Liver (tissue), 9 donors: ENCODE data around the gene SLITRK2. TPM values are rescaled to one million over a fixed set of nuclear protein-coding genes. Genes with fewer than 3 reads are reported as not detected.

Experiments used
- DNase-seq: peaks from one replicate; pipeline ENCODE4 v3.0.0-alpha.2; 2017; ENCODE audit warnings: low spot score
- H3K27ac ChIP-seq, 2 donors: one replicate each; pipeline ENCODE4 v1.7.0; 2013; ENCODE audit warnings: inconsistent platforms in 2 of 2, low read length in 2 of 2, control low read depth in 1 of 2, low read depth in 1 of 2, mild to moderate bottlenecking in 1 of 2
- H3K27me3 ChIP-seq, 4 donors: one replicate each; pipeline versions ENCODE4 v1.6.1 to v1.7.0; 2013; ENCODE audit warnings: low read length in 3 of 4, inconsistent platforms in 1 of 4, mild to moderate bottlenecking in 1 of 4, moderate library complexity in 1 of 4; ENCODE audit not compliant: control insufficient read depth in 4 of 4, insufficient read depth in 4 of 4
- H3K36me3 ChIP-seq, 4 donors: one replicate each; pipeline versions ENCODE4 v1.6.1 to v1.7.0; 2013; ENCODE audit warnings: low read length in 3 of 4, mild to moderate bottlenecking in 3 of 4, low read depth in 1 of 4, moderate library complexity in 1 of 4; ENCODE audit not compliant: control insufficient read depth in 4 of 4, insufficient read depth in 3 of 4
- H3K4me1 ChIP-seq, 4 donors: one replicate each; pipeline versions ENCODE4 v1.6.1 to v1.7.0; 2013; ENCODE audit warnings: low read length in 3 of 4, mild to moderate bottlenecking in 3 of 4, moderate library complexity in 1 of 4; ENCODE audit not compliant: control insufficient read depth in 4 of 4, insufficient read depth in 4 of 4
- H3K4me3 ChIP-seq, 3 donors: one replicate each; pipeline versions ENCODE4 v1.6.1 to v1.7.0; 2013; ENCODE audit warnings: low read length in 3 of 3, control low read depth in 1 of 3, low read depth in 1 of 3, mild to moderate bottlenecking in 1 of 3
- H3K9ac ChIP-seq, 2 donors: one replicate each; pipeline ENCODE4 v1.7.0; 2013; ENCODE audit warnings: low read length in 2 of 2, mild to moderate bottlenecking in 2 of 2, moderate library complexity in 2 of 2, control low read depth in 1 of 2, low read depth in 1 of 2
- H3K9me3 ChIP-seq, 4 donors: one replicate each; pipeline versions ENCODE4 v1.6.1 to v1.7.0; 2013; ENCODE audit warnings: low read length in 3 of 4; ENCODE audit not compliant: control insufficient read depth in 4 of 4
- EGR1 ChIP-seq, 2 donors: IDR thresholded peaks; 2 replicates each; pipeline ENCODE4 v1.6.1; 2016 to 2018; ENCODE audit warnings: antibody characterized with exemption in 2 of 2, low read depth in 2 of 2
- FOXA1 ChIP-seq: IDR thresholded peaks from 2 replicates; pipeline ENCODE4 v1.6.1; 2016; ENCODE audit warnings: antibody characterized with exemption
- FOXA2 ChIP-seq: IDR thresholded peaks from 2 replicates; pipeline ENCODE4 v1.6.1; 2016; ENCODE audit warnings: antibody characterized with exemption
- GABPA ChIP-seq, 2 donors: IDR thresholded peaks in 1 of 2; conservative IDR thresholded peaks in 1 of 2; 2 replicates each; pipeline ENCODE4 v1.6.1; 2016; ENCODE audit warnings: antibody characterized with exemption in 2 of 2, mild to moderate bottlenecking in 1 of 2, moderate library complexity in 1 of 2
- HNF4A ChIP-seq, 2 donors: conservative IDR thresholded peaks; 2 replicates each; pipeline ENCODE4 v1.6.1; 2016; ENCODE audit warnings: antibody characterized with exemption in 2 of 2, mild to moderate bottlenecking in 2 of 2
- HNF4G ChIP-seq: IDR thresholded peaks from 2 replicates; pipeline ENCODE4 v1.6.1; 2016; ENCODE audit warnings: antibody characterized with exemption
- RAD21 ChIP-seq, 2 donors: IDR thresholded peaks; 2 replicates each; pipeline ENCODE4 v1.6.1; 2016; ENCODE audit warnings: antibody characterized with exemption in 2 of 2, mild to moderate bottlenecking in 2 of 2
- RXRA ChIP-seq, 2 donors: IDR thresholded peaks; 2 replicates each; pipeline ENCODE4 v1.6.1; 2017 to 2018; ENCODE audit warnings: antibody characterized with exemption in 2 of 2, mild to moderate bottlenecking in 1 of 2
- SP1 ChIP-seq: IDR thresholded peaks from 2 replicates; pipeline ENCODE4 v1.6.1; 2018; ENCODE audit warnings: antibody characterized with exemption, mild to moderate bottlenecking
- TAF1 ChIP-seq: conservative IDR thresholded peaks from 2 replicates; pipeline ENCODE4 v1.6.1; 2016; ENCODE audit warnings: antibody characterized with exemption, mild to moderate bottlenecking
- YY1 ChIP-seq: IDR thresholded peaks from 2 replicates; pipeline ENCODE4 v1.6.1; 2016; ENCODE audit warnings: antibody characterized with exemption, mild to moderate bottlenecking
- ZBTB33 ChIP-seq: IDR thresholded peaks from 2 replicates; pipeline ENCODE4 v1.6.1; 2016; ENCODE audit warnings: antibody characterized with exemption
- WGBS: extraction: QIAGEN DNeasy Blood & Tissue Kit; methylation state at CpG from one replicate; pipeline ENCODE4 v1.1.7; 2013; 5-methylcytosine and 5-hydroxymethylcytosine counted together
- polyA plus RNA-seq, 2 donors: library from polyadenylated mRNA; stranded (reverse) in 1 of 2; unstranded in 1 of 2; fragments of 200-250 nt in 1 of 2; fragments of >200 nt in 1 of 2; fragmentation: Nextera tagmentation in 1 of 2; extraction: Ambion mirVana in 1 of 2; gene quantifications; one replicate each; pipeline versions ENCODE4 v1.2.1 to v1.2.3, GENCODE V29; 2013 to 2015
- total RNA-seq, 2 donors: library from RNA; depleted of rRNA; stranded (reverse); fragments of >200 nt; gene quantifications; one replicate each; pipeline ENCODE4 v1.2.3, GENCODE V29; 2014
- TF ChIP-seq, protein P1 (sequence below): fragments of 150-350 bp; IDR thresholded peaks from 2 replicates; pipeline ENCODE4 v1.5.1; 2017; ENCODE audit warnings: improper control_type of control experiment, low read depth, low read length; ENCODE audit not compliant: missing input control
- TF ChIP-seq, protein P2 (sequence below): IDR thresholded peaks from 2 replicates; pipeline ENCODE4 v1.6.1; 2016; ENCODE audit warnings: antibody characterized with exemption
- TF ChIP-seq, protein P3 (sequence below): IDR thresholded peaks from 2 replicates; pipeline ENCODE4 v1.6.1; 2016; ENCODE audit warnings: antibody characterized with exemption, mild to moderate bottlenecking
- TF ChIP-seq, protein P4 (sequence below): IDR thresholded peaks from 2 replicates; pipeline ENCODE4 v1.6.1; 2016; ENCODE audit warnings: antibody characterized with exemption
- donor health status: healthy.
- donor health status: healthy.
- donor health status: healthy.
- donor health status: healthy.
- donor health status: healthy.

SLITRK2 gene
- total and polyA plus RNA-seq, 4 donors: 0.03 to 0.08 TPM; not detected in 2

DNA sequence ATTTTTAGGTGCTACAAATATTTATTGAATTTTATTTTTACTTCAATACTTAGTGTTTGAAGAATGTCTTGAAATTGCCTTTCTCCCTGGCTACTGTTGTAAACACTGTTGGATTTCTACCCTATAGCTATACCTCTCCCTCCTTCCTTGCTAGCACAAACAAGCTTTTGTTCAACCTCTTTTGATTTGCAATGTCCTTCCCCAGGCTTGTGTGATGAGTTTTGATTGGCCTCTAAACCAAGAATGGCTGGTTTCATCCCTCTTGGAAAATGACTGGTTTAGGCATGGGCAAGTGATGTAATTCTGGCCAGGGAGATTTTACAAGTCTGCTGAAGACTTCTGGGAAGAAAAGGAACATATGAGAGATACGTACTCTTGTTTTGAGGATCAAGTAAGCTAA, 25.3 kb upstream of the SLITRK2 start:
- Histone ChIP-seq H3K27me3 (no peaks in the 10 kb centered on the region), H3K36me3 (no peaks in the 10 kb centered on the region), H3K4me3 (no peak overlapping the region), H3K27ac (no peak overlapping the region), H3K9me3 (no peaks in the 10 kb centered on the region), H3K4me1 (no peaks in the 10 kb centered on the region), H3K9ac (no peak overlapping the region)
- DNase-seq: no peak
- TF ChIP-seq RAD21 (IDR thresholded peaks at IDR 0.05) (no peak), SP1 (no peak), TAF1 (no peak), HNF4A (conservative IDR thresholded peaks at IDR 0.05) (no peak), ZBTB33 (no peak), EGR1 (IDR thresholded peaks at IDR 0.05; ENCODE audit: low read depth in 2 of 2) (no peak)
- TF ChIP-seq, protein P1, sequence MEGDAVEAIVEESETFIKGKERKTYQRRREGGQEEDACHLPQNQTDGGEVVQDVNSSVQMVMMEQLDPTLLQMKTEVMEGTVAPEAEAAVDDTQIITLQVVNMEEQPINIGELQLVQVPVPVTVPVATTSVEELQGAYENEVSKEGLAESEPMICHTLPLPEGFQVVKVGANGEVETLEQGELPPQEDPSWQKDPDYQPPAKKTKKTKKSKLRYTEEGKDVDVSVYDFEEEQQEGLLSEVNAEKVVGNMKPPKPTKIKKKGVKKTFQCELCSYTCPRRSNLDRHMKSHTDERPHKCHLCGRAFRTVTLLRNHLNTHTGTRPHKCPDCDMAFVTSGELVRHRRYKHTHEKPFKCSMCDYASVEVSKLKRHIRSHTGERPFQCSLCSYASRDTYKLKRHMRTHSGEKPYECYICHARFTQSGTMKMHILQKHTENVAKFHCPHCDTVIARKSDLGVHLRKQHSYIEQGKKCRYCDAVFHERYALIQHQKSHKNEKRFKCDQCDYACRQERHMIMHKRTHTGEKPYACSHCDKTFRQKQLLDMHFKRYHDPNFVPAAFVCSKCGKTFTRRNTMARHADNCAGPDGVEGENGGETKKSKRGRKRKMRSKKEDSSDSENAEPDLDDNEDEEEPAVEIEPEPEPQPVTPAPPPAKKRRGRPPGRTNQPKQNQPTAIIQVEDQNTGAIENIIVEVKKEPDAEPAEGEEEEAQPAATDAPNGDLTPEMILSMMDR: no peak
- TF ChIP-seq, protein P2, sequence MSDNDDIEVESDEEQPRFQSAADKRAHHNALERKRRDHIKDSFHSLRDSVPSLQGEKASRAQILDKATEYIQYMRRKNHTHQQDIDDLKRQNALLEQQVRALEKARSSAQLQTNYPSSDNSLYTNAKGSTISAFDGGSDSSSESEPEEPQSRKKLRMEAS: no peak
- TF ChIP-seq, protein P3, sequence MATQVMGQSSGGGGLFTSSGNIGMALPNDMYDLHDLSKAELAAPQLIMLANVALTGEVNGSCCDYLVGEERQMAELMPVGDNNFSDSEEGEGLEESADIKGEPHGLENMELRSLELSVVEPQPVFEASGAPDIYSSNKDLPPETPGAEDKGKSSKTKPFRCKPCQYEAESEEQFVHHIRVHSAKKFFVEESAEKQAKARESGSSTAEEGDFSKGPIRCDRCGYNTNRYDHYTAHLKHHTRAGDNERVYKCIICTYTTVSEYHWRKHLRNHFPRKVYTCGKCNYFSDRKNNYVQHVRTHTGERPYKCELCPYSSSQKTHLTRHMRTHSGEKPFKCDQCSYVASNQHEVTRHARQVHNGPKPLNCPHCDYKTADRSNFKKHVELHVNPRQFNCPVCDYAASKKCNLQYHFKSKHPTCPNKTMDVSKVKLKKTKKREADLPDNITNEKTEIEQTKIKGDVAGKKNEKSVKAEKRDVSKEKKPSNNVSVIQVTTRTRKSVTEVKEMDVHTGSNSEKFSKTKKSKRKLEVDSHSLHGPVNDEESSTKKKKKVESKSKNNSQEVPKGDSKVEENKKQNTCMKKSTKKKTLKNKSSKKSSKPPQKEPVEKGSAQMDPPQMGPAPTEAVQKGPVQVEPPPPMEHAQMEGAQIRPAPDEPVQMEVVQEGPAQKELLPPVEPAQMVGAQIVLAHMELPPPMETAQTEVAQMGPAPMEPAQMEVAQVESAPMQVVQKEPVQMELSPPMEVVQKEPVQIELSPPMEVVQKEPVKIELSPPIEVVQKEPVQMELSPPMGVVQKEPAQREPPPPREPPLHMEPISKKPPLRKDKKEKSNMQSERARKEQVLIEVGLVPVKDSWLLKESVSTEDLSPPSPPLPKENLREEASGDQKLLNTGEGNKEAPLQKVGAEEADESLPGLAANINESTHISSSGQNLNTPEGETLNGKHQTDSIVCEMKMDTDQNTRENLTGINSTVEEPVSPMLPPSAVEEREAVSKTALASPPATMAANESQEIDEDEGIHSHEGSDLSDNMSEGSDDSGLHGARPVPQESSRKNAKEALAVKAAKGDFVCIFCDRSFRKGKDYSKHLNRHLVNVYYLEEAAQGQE: no peak
- TF ChIP-seq, protein P4, sequence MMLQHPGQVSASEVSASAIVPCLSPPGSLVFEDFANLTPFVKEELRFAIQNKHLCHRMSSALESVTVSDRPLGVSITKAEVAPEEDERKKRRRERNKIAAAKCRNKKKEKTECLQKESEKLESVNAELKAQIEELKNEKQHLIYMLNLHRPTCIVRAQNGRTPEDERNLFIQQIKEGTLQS: no peak
- 58% methylated on average over 1 of the region's 1 CpG for WGBS

DNA sequence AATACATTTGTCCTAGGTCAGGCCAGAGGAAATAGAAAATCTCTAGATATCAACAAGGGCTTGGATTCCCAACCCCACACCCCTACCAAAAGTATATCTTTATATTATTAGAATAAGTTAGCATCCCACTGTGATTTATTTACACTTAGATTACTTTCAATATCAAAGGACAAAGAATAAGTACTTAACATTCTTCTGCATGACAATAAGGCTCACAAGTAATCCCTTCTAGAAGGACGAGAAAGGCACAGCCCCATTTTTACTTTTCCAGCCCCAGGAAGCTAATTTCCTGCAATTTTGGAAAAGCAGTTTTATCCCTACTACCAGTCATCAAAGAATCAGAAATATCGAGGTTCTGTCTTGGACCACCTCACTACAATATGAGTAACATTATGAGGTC, 14.1 kb upstream of the SLITRK2 start:
- 21% methylated on average over 2 of the region's 2 CpGs for WGBS

More for the DNA sequence above, 14.1 kb upstream of the SLITRK2 start:
- Histone ChIP-seq H3K27ac (no peak overlapping the region), H3K9me3 (no peaks in the 10 kb centered on the region), H3K36me3 (no peaks in the 10 kb centered on the region), H3K4me1 (no peaks in the 10 kb centered on the region), H3K9ac (no peak overlapping the region), H3K4me3 (no peak overlapping the region), H3K27me3 (peaks cover 0 to 2% (median 0%) of the 10 kb centered on the region in 4 donors)
- no peak for DNase-seq
- TF ChIP-seq FOXA1 (no peak), RAD21 (IDR thresholded peaks at IDR 0.05) (no peak), FOXA2 (no peak), EGR1 (IDR thresholded peaks at IDR 0.05; ENCODE audit: low read depth in 2 of 2) (no peak), HNF4G (no peak), GABPA (IDR thresholded peaks at IDR 0.05 in 1 of 2, conservative IDR thresholded peaks at IDR 0.05 in 1 of 2) (no peak), SP1 (no peak), HNF4A (conservative IDR thresholded peaks at IDR 0.05) (no peak), RXRA (IDR thresholded peaks at IDR 0.05) (no peak), YY1 (no peak)
- TF ChIP-seq, protein P4: no peak
- TF ChIP-seq, protein P2: no peak
- TF ChIP-seq, protein P3: no peak
- TF ChIP-seq, protein P1: no peak
